ENCODE measurements around the gene MYRIP. TPM values are rescaled to one million over a fixed set of nuclear protein-coding genes. Genes with fewer than 3 reads are reported as not detected.

The MYRIP gene
- total and polyA plus RNA-seq, 4 donors = 0.15 to 11.0 (median 5.5) TPM

DNA sequence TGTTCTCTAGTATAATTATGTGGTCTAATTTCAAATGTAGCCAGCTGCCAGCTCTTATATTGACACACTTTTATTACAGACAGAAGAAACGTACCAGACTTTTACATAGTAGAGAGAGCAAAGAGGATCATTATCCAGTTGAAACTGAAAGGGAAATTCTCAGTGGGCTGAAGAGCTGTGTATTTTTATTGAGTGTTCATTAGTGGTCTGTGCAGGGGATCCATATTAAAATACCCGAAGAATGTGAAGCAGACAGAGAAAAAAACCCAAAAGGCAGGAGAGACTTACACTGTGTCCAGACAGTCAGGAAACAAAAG lies 41.3 kb downstream of the MYRIP start:
- Histone ChIP-seq H3K36me3 (ENCODE audit: control insufficient read depth in 1 of 2, insufficient read depth in 2 of 2, low read length in 1 of 2) (no peaks in the 10 kb centered on the region), H3K27ac (ENCODE audit: low read depth in 1 of 2, low read length in 2 of 2) (no peak overlapping the region), H3K4me1 (ENCODE audit: control insufficient read depth in 1 of 2, insufficient read depth in 2 of 2, low read length in 2 of 2) (no peaks in the 10 kb centered on the region), H3K27me3 (ENCODE audit: control insufficient read depth in 1 of 2, insufficient read depth in 2 of 2, low read length in 1 of 2) (no peaks in the 10 kb centered on the region), H3K4me3 (ENCODE audit: low read length in 2 of 2) (no peak overlapping the region), H3K9me3 (ENCODE audit: control insufficient read depth, low read length) (no peaks in the 10 kb centered on the region)
- 43 to 59% methylated on average over 2 of the region's 2 CpGs for WGBS, 2 donors
- DNase-seq = no peak
- ATAC-seq (ENCODE audit: low FRiP score) = no peak
- intact Hi-C loops (cut with DNase I) = no loop called here

DNA sequence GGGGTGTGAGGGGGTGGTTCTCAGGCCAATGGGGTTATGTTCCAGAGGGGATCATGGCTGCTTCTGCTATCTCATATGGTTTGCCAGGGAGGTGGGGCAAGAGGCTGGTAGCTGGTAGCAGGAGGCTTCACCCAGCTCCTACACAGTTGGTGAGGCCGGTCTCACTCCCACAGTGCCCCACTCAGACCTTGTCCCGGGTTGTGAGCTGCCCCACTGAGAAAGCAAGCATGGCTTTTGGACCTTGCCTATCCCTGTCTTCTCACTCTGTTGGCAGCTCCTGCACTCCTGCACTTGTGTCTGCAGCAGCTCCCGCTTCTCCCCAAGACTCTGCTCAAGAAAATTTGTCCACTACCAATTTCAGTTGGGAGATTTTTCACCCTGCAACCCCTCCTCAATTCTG lies 46.1 kb downstream of the MYRIP start:
- ATAC-seq (ENCODE audit: low FRiP score) (no peak), DNase-seq (no peak)
- intact Hi-C loops (cut with DNase I) = no loop called here
- Histone ChIP-seq H3K4me1 (ENCODE audit: control insufficient read depth in 1 of 2, insufficient read depth in 2 of 2, low read length in 2 of 2) (no peaks in the 10 kb centered on the region), H3K36me3 (ENCODE audit: control insufficient read depth in 1 of 2, insufficient read depth in 2 of 2, low read length in 1 of 2) (no peaks in the 10 kb centered on the region), H3K9me3 (ENCODE audit: control insufficient read depth, low read length) (no peaks in the 10 kb centered on the region), H3K27ac (ENCODE audit: low read depth in 1 of 2, low read length in 2 of 2) (no peak overlapping the region), H3K4me3 (ENCODE audit: low read length in 2 of 2) (no peak overlapping the region), H3K27me3 (ENCODE audit: control insufficient read depth in 1 of 2, insufficient read depth in 2 of 2, low read length in 1 of 2) (no peaks in the 10 kb centered on the region)
- WGBS, 2 donors = 81 to 88% methylated on average over 3 of the region's 3 CpGs

DNA sequence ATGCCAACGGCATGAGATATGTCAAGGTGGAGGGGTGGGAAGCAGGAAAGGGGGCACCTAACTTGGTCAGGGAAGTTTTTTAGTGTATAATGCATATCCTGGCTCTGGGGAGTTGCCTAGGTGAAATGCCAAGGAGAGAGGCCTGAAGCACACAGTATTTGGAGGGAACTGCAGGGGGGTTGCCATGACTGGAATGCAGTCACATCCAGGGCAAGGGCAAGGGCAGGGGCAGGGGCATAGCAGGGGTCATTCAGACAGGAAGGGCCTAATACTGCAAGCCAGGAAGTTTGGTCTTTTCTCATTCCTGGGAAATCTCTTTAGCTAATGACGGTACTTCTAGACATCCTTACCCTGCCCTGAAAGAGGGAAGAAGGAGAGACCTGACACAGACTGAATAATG lies 60.5 kb downstream of the MYRIP start:
- H3K9me3 ChIP-seq (ENCODE audit: control insufficient read depth, low read length) = no peaks in the 10 kb centered on the region
- no peak for DNase-seq
- no peaks in the 10 kb centered on the region for H3K36me3 ChIP-seq (ENCODE audit: control insufficient read depth in 1 of 2, insufficient read depth in 2 of 2, low read length in 1 of 2)
- H3K27me3 ChIP-seq (ENCODE audit: control insufficient read depth in 1 of 2, insufficient read depth in 2 of 2, low read length in 1 of 2) = no peaks in the 10 kb centered on the region
- no peak overlapping the region for H3K4me3 ChIP-seq (ENCODE audit: low read length in 2 of 2)
- intact Hi-C loops (cut with DNase I) = no loop called here
- H3K27ac ChIP-seq (ENCODE audit: low read depth in 1 of 2, low read length in 2 of 2) = no peak overlapping the region
- ATAC-seq (ENCODE audit: low FRiP score) = no peak
- no peaks in the 10 kb centered on the region for H3K4me1 ChIP-seq (ENCODE audit: control insufficient read depth in 1 of 2, insufficient read depth in 2 of 2, low read length in 2 of 2)
- 60 to 68% methylated on average over 2 of the region's 2 CpGs for WGBS, 2 donors

DNA sequence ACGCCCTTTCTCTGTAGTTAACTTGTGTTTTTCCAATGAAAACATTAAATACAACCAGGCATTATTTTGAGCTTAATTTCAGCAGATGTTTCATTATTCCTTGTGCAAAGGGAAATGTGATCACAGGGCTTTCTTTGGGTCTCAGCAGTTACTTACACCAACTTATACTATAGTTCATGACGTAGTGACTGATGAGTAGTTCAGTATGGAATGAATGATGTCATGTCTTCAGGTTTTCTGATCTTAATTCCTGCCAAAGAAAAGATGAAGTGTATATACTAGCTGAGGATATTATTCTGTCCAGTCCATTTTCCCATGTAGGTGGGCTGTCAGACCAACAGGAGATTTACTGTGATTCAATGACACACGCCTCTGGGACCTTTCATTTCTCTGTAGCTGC lies 61.3 kb downstream of the MYRIP start:
- Histone ChIP-seq H3K4me3 (ENCODE audit: low read length in 2 of 2) (no peak overlapping the region), H3K27me3 (ENCODE audit: control insufficient read depth in 1 of 2, insufficient read depth in 2 of 2, low read length in 1 of 2) (no peaks in the 10 kb centered on the region), H3K4me1 (ENCODE audit: control insufficient read depth in 1 of 2, insufficient read depth in 2 of 2, low read length in 2 of 2) (no peaks in the 10 kb centered on the region), H3K27ac (ENCODE audit: low read depth in 1 of 2, low read length in 2 of 2) (no peak overlapping the region), H3K9me3 (ENCODE audit: control insufficient read depth, low read length) (no peaks in the 10 kb centered on the region), H3K36me3 (ENCODE audit: control insufficient read depth in 1 of 2, insufficient read depth in 2 of 2, low read length in 1 of 2) (no peaks in the 10 kb centered on the region)
- 36 to 40% methylated on average over 3 of the region's 3 CpGs for WGBS, 2 donors
- no peak for ATAC-seq (ENCODE audit: low FRiP score)
- intact Hi-C loops (cut with DNase I) = no loop called here
- no peak for DNase-seq

DNA sequence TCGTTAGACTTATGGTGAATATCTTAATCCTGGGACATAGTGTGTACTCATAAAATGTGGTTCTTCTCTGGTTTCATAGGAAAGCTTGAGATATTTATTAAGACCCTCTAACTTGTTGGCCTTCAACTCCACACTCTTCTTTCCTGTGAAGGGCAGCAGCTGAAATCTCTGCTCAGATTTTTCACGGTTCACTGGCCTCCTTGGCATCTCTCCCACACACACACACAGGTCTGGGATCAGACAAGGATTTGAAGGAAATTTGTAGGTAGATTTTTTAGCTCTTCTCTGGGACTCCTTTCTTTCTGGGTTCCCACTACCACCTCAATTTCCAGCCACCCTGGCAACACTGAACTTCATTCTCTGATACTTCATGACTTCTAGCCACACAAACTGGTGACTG lies 70.2 kb downstream of the MYRIP start:
- Histone ChIP-seq H3K36me3 (ENCODE audit: control insufficient read depth in 1 of 2, insufficient read depth in 2 of 2, low read length in 1 of 2) (no peaks in the 10 kb centered on the region), H3K4me3 (ENCODE audit: low read length in 2 of 2) (no peak overlapping the region), H3K4me1 (ENCODE audit: control insufficient read depth in 1 of 2, insufficient read depth in 2 of 2, low read length in 2 of 2) (no peaks in the 10 kb centered on the region), H3K27ac (ENCODE audit: low read depth in 1 of 2, low read length in 2 of 2) (no peak overlapping the region), H3K9me3 (ENCODE audit: control insufficient read depth, low read length) (peaks cover 1% of the 10 kb centered on the region), H3K27me3 (ENCODE audit: control insufficient read depth in 1 of 2, insufficient read depth in 2 of 2, low read length in 1 of 2) (no peaks in the 10 kb centered on the region)
- no peak for ATAC-seq (ENCODE audit: low FRiP score)
- intact Hi-C loops (cut with DNase I) = no loop called here
- WGBS, 2 donors = 65 to 68% methylated on average over 2 of the region's 2 CpGs
- DNase-seq = no peak

DNA sequence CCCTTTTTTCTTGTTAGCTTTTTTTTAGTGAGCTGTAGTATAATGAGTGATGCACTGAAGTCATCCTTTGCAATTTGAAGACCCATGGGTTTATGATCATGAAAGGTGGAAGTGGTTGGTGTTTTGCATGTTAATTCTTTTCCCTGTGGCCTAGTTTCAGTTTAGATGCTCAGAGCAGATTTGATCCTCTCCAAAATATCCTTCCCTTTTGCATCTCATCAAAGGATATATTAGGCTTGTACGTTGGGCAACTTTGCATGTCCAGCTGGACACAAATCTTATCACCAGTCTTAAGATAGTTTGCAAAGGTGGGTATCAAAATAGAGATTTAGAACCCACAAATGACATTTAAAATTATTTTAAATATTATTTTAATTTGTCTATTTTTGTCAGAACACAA lies 72.7 kb downstream of the MYRIP start:
- WGBS, 2 donors = 79 to 81% methylated on average over 1 of the region's 1 CpG
- no peaks in the 10 kb centered on the region for H3K4me1 ChIP-seq (ENCODE audit: control insufficient read depth in 1 of 2, insufficient read depth in 2 of 2, low read length in 2 of 2)
- no peak overlapping the region for H3K4me3 ChIP-seq (ENCODE audit: low read length in 2 of 2)
- intact Hi-C loops (cut with DNase I) = no loop called here
- H3K27me3 ChIP-seq (ENCODE audit: control insufficient read depth in 1 of 2, insufficient read depth in 2 of 2, low read length in 1 of 2) = no peaks in the 10 kb centered on the region
- H3K36me3 ChIP-seq (ENCODE audit: control insufficient read depth in 1 of 2, insufficient read depth in 2 of 2, low read length in 1 of 2) = no peaks in the 10 kb centered on the region
- no peak overlapping the region for H3K27ac ChIP-seq (ENCODE audit: low read depth in 1 of 2, low read length in 2 of 2)
- no peak for ATAC-seq (ENCODE audit: low FRiP score)
- H3K9me3 ChIP-seq (ENCODE audit: control insufficient read depth, low read length) = peaks cover 1% of the 10 kb centered on the region
- DNase-seq = no peak

DNA sequence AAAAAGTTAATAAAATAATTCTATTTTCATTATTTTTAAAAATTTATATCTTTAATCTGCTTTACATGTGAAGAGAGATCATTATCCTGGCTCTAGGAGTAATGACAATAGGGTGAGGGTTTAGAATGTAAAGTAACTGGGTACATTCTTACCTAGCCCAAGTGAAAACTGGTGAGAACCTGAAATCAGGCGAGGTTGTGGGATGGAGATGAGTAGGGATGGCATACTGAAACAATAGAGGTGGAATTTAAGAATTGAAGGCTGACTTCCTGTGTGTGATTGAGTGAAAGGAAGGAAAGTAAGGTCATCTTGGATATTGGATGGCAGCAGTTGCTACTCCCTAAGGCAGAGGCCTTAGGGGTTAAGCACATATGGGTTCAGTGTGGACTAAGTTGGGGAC lies 82.7 kb downstream of the MYRIP start:
- ATAC-seq (ENCODE audit: low FRiP score) = no peak
- no peaks in the 10 kb centered on the region for H3K4me1 ChIP-seq (ENCODE audit: control insufficient read depth in 1 of 2, insufficient read depth in 2 of 2, low read length in 2 of 2)
- no peaks in the 10 kb centered on the region for H3K36me3 ChIP-seq (ENCODE audit: control insufficient read depth in 1 of 2, insufficient read depth in 2 of 2, low read length in 1 of 2)
- no peak overlapping the region for H3K27ac ChIP-seq (ENCODE audit: low read depth in 1 of 2, low read length in 2 of 2)
- H3K4me3 ChIP-seq (ENCODE audit: low read length in 2 of 2) = no peak overlapping the region
- WGBS, 2 donors = 75 to 80% methylated on average over 1 of the region's 1 CpG
- intact Hi-C loops (cut with DNase I) = no loop called here
- DNase-seq = no peak
- no peaks in the 10 kb centered on the region for H3K27me3 ChIP-seq (ENCODE audit: control insufficient read depth in 1 of 2, insufficient read depth in 2 of 2, low read length in 1 of 2)
- H3K9me3 ChIP-seq (ENCODE audit: control insufficient read depth, low read length) = no peaks in the 10 kb centered on the region

DNA sequence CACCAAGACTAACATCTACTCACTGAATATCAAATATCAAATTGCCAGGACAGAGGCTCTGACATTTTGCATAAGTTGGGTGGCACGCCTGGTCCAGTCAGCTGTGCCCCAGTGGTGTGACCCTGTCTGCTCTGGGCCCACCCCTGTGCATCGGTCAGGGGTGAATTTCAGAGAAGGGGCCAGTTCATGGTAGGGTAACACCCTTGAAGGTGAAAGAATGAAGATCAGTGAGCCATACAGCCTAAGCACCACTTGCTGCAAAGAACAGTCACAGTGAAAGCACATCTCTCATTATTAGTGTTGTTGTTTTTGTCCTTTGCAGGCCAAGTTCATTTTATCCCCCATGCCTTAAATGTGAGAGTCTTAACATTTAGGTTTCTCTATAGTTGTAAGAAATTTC lies 86.8 kb downstream of the MYRIP start:
- intact Hi-C loops (cut with DNase I) = no loop called here
- H3K36me3 ChIP-seq (ENCODE audit: control insufficient read depth in 1 of 2, insufficient read depth in 2 of 2, low read length in 1 of 2) = no peaks in the 10 kb centered on the region
- DNase-seq (no peak), ATAC-seq (ENCODE audit: low FRiP score) (no peak)
- no peaks in the 10 kb centered on the region for H3K4me1 ChIP-seq (ENCODE audit: control insufficient read depth in 1 of 2, insufficient read depth in 2 of 2, low read length in 2 of 2)
- no peak overlapping the region for H3K4me3 ChIP-seq (ENCODE audit: low read length in 2 of 2)
- H3K27ac ChIP-seq (ENCODE audit: low read depth in 1 of 2, low read length in 2 of 2) = no peak overlapping the region
- WGBS, 2 donors = 89 to 93% methylated on average over 2 of the region's 2 CpGs
- no peaks in the 10 kb centered on the region for H3K9me3 ChIP-seq (ENCODE audit: control insufficient read depth, low read length)
- H3K27me3 ChIP-seq (ENCODE audit: control insufficient read depth in 1 of 2, insufficient read depth in 2 of 2, low read length in 1 of 2) = no peaks in the 10 kb centered on the region

DNA sequence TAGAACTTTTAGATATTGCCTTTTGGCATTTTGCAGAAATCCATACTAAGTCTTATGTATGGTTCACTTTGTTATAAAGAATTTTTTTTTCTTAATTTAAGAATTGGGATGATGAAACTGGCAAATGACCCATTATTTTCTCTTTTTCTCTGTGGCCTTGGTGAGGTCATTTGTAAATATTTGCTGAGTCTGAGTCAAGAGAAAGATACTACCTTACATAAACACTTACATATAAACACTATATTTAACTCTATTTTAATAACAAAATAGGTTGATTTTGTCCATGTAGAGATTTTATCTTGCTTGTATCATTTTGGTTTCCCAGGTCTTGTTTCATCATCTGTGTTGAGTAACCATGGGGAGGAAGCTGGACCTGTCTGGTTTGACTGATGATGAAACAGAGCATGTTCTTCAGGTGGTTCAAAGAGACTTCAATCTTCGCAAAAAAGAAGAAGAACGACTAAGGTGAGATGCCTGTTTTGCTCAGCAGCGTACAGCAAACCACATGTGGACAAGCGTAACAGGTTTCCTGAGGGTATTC lies 91.1 kb downstream of the MYRIP start:
- Histone ChIP-seq H3K27me3 (ENCODE audit: control insufficient read depth in 1 of 2, insufficient read depth in 2 of 2, low read length in 1 of 2) (no peaks in the 10 kb centered on the region), H3K36me3 (ENCODE audit: control insufficient read depth in 1 of 2, insufficient read depth in 2 of 2, low read length in 1 of 2) (no peaks in the 10 kb centered on the region), H3K4me1 (ENCODE audit: control insufficient read depth in 1 of 2, insufficient read depth in 2 of 2, low read length in 2 of 2) (no peaks in the 10 kb centered on the region), H3K4me3 (ENCODE audit: low read length in 2 of 2) (no peak overlapping the region), H3K9me3 (ENCODE audit: control insufficient read depth, low read length) (no peaks in the 10 kb centered on the region), H3K27ac (ENCODE audit: low read depth in 1 of 2, low read length in 2 of 2) (no peak overlapping the region)
- no peak for ATAC-seq (ENCODE audit: low FRiP score)
- DNase-seq = no peak
- 94 to 95% methylated on average over 4 of the region's 4 CpGs for WGBS, 2 donors
- intact Hi-C loops (cut with DNase I) = no loop called here
